Right cardiac atrium (tissue), 5 donors: ENCODE measurements around the gene TMEM183A. TPM values are rescaled to one million over a fixed set of nuclear protein-coding genes. Genes with fewer than 3 reads are reported as not detected.

ENCODE experiments used
- ATAC-seq, 2 donors: fragments of 200-7000 bp; cut with Tn5 transposase; one replicate each; pipeline versions ENCODE4 v1.8.0 to v1.9.1; 2020; ENCODE audit warnings: moderate library complexity in 2 of 2, mild to moderate bottlenecking in 1 of 2
- DNase-seq, 3 donors: peaks; one replicate each; pipeline ENCODE4 v3.0.0-alpha.2; 2020
- H3K27ac ChIP-seq: one replicate; pipeline ENCODE4 v1.5.1; 2013; ENCODE audit warnings: mild to moderate bottlenecking, low read length, control low read depth, moderate library complexity
- H3K27me3 ChIP-seq: one replicate; pipeline ENCODE4 v1.6.1; 2013; ENCODE audit not compliant: control insufficient read depth, insufficient read depth
- H3K4me1 ChIP-seq: one replicate; pipeline ENCODE4 v1.6.1; 2013; ENCODE audit warnings: low read length; ENCODE audit not compliant: control insufficient read depth, insufficient read depth
- H3K4me3 ChIP-seq: one replicate; pipeline ENCODE4 v1.5.1; 2013; ENCODE audit warnings: low read length, control low read depth
- H3K9me3 ChIP-seq: one replicate; pipeline ENCODE4 v1.6.1; 2013; ENCODE audit warnings: low read length; ENCODE audit not compliant: control insufficient read depth
- WGBS: extraction: QIAGEN DNeasy Blood & Tissue Kit; methylation state at CpG from one replicate; pipeline ENCODE4 v1.1.7; 2013; 5-methylcytosine and 5-hydroxymethylcytosine counted together
- intact Hi-C, 4 donors: fragments of 100-400 bp; cut with DNase I; formaldehyde crosslinking; loops; one replicate each; pipeline versions ENCODE4 v1.11.0 to v1.14.0; 2022 to 2023
- polyA plus RNA-seq: library from polyadenylated mRNA; stranded (reverse); fragments of 200-250 nt; gene quantifications from one replicate; pipeline ENCODE4 v1.2.3, GENCODE V29; 2013
- total RNA-seq, 4 donors: library from RNA; stranded (reverse); fragmentation: NEBNext Ultra II Directional; extraction: Animal tissue kit (Norgen Biotek cat#: 25700); gene quantifications; one replicate each; pipeline ENCODE4 v1.2.1, GENCODE V29; 2021
- donor health status: healthy with polysubstance abuse.
- donor health status: DM: no; HTN: yes; CAD: no.
- donor health status: DM: no; HTN: no; CAD: no.
- donor health status: DM: no; HTN: yes; CAD: no; lungs with severe emphysema.
- donor health status: DM: yes; HTN: yes; CAD: no.

Gene TMEM183A
- total and polyA plus RNA-seq, 5 donors, result 16.0 to 35.8 (median 26.7) TPM

- DNase-seq (no peak), ATAC-seq (no peak)
- H3K4me3 ChIP-seq, result no peak overlapping the region
- WGBS, result 42% methylated on average over 11 of the region's 11 CpGs
- no peaks in the 10 kb centered on the region for H3K27me3 ChIP-seq
- H3K9me3 ChIP-seq, result no peaks in the 10 kb centered on the region
- intact Hi-C loops, result loop anchor here (2.0 to 10.0 kb wide), 5 partner anchors 77 to 225 kb away; no protein-coding TSS in a partner anchor
- H3K4me1 ChIP-seq, result peaks cover 9% of the 10 kb centered on the region
- peak overlapping the region; percentile 68 for H3K27ac ChIP-seq
Observed at GRCh38 chr1:203039609-203040512, 32.7 kb downstream of the TMEM183A start.

GRCh38 chr1:203040513-203041275 lies 33.5 kb downstream of the TMEM183A start:
- 42% methylated on average over 5 of the region's 5 CpGs for WGBS
- peak overlapping the region; percentile 68 for H3K27ac ChIP-seq
- intact Hi-C loops, result loop anchor here (5.0 to 10.0 kb wide), 3 partner anchors 77 to 224 kb away; no protein-coding TSS in a partner anchor

GRCh38 chr1:203041351-203041932 lies 34.3 kb downstream of the TMEM183A start:
- Histone ChIP-seq H3K4me3 (no peak overlapping the region), H3K27ac (no peak overlapping the region), H3K9me3 (no peaks in the 10 kb centered on the region), H3K4me1 (peaks cover 9% of the 10 kb centered on the region), H3K27me3 (no peaks in the 10 kb centered on the region)
- DNase-seq (no peak), ATAC-seq (no peak)
- 78% methylated on average over 3 of the region's 3 CpGs for WGBS
- intact Hi-C loops, result loop anchor here (5.0 to 10.0 kb wide), 3 partner anchors 76 to 223 kb away; no protein-coding TSS in a partner anchor

More at GRCh38 chr1:203040513-203041275, 33.5 kb downstream of the TMEM183A start:
- H3K4me1 ChIP-seq, result peaks cover 9% of the 10 kb centered on the region
- DNase-seq, result no peak
- no peak for ATAC-seq
- H3K4me3 ChIP-seq, result no peak overlapping the region
- H3K9me3 ChIP-seq, result no peaks in the 10 kb centered on the region
- H3K27me3 ChIP-seq, result no peaks in the 10 kb centered on the region

- peaks cover 4% of the 10 kb centered on the region for H3K4me1 ChIP-seq
- no peaks in the 10 kb centered on the region for H3K9me3 ChIP-seq
- ATAC-seq (no peak), DNase-seq (no peak)
- H3K4me3 ChIP-seq, result no peak overlapping the region
- intact Hi-C loops, result loop anchor here (5.0 to 10.0 kb wide), 3 partner anchors 73 to 221 kb away; no protein-coding TSS in a partner anchor
- no peaks in the 10 kb centered on the region for H3K27me3 ChIP-seq
- 94% methylated on average over 14 of the region's 14 CpGs for WGBS
- H3K27ac ChIP-seq, result no peak overlapping the region
Observed at GRCh38 chr1:203043830-203044545, 36.8 kb downstream of the TMEM183A start.

- no peak for DNase-seq
- Histone ChIP-seq H3K4me3 (no peak overlapping the region), H3K9me3 (no peaks in the 10 kb centered on the region), H3K27ac (no peak overlapping the region), H3K4me1 (peaks cover 4% of the 10 kb centered on the region), H3K27me3 (no peaks in the 10 kb centered on the region)
- intact Hi-C loops, result loop anchor here (5.0 to 10.0 kb wide), 3 partner anchors 73 to 220 kb away; no protein-coding TSS in a partner anchor
- 88% methylated on average over 7 of the region's 7 CpGs for WGBS
- ATAC-seq, result no peak
Observed at GRCh38 chr1:203044546-203045250, 37.5 kb downstream of the TMEM183A start.

- intact Hi-C loops, result loop anchor here in 1 of 4 donors (10.0 kb wide), 1 partner anchor 219 kb away; no protein-coding TSS in a partner anchor
- Histone ChIP-seq H3K4me1 (peaks cover 2% of the 10 kb centered on the region), H3K27ac (no peak overlapping the region), H3K4me3 (no peak overlapping the region), H3K27me3 (no peaks in the 10 kb centered on the region), H3K9me3 (no peaks in the 10 kb centered on the region)
- ATAC-seq (no peak), DNase-seq (no peak)
- 94% methylated on average over 17 of the region's 17 CpGs for WGBS
Observed at GRCh38 chr1:203045336-203045735, 38.2 kb downstream of the TMEM183A start.

GRCh38 chr1:203045821-203046594 lies 38.8 kb downstream of the TMEM183A start:
- DNase-seq, result no peak
- Histone ChIP-seq H3K4me3 (no peak overlapping the region), H3K27me3 (no peaks in the 10 kb centered on the region), H3K4me1 (peaks cover 2% of the 10 kb centered on the region), H3K9me3 (no peaks in the 10 kb centered on the region), H3K27ac (no peak overlapping the region)
- ATAC-seq, result no peak
- intact Hi-C loops, result loop anchor here in 1 of 4 donors (10.0 kb wide), 1 partner anchor 219 kb away; no protein-coding TSS in a partner anchor
- WGBS, result 77% methylated on average over 16 of the region's 16 CpGs

GRCh38 chr1:203046984-203047630 lies 39.9 kb downstream of the TMEM183A start:
- no peak overlapping the region for H3K27ac ChIP-seq
- peak in 1 of 2 donors; percentile 39 for ATAC-seq
- H3K4me3 ChIP-seq, result no peak overlapping the region
- peaks cover 2% of the 10 kb centered on the region for H3K4me1 ChIP-seq
- H3K27me3 ChIP-seq, result no peaks in the 10 kb centered on the region
- DNase-seq, result no peak
- intact Hi-C loops, result loop anchor here in 1 of 4 donors (10.0 kb wide), 1 partner anchor 218 kb away; no protein-coding TSS in a partner anchor
- WGBS, result 37% methylated on average over 15 of the region's 15 CpGs
- no peaks in the 10 kb centered on the region for H3K9me3 ChIP-seq

GRCh38 chr1:203048086-203048485 lies 40.9 kb downstream of the TMEM183A start:
- intact Hi-C loops, result loop anchor here in 1 of 4 donors (10.0 kb wide), 1 partner anchor 217 kb away; no protein-coding TSS in a partner anchor
- Histone ChIP-seq H3K4me1 (peaks cover 2% of the 10 kb centered on the region), H3K27me3 (no peaks in the 10 kb centered on the region), H3K4me3 (no peak overlapping the region), H3K27ac (no peak overlapping the region), H3K9me3 (no peaks in the 10 kb centered on the region)
- no peak for DNase-seq
- no peak for ATAC-seq
- WGBS, result 96% methylated on average over 11 of the region's 11 CpGs
